Natural killer cell treated with Interleukin-12 subunit alpha and Interleukin-12 subunit beta and Interleukin-15 and Interleukin-18, amount 100 ng/mL, for 72 hours (primary cell): ENCODE results near the gene CCNQ. TPM values are rescaled to one million over a fixed set of nuclear protein-coding genes. Genes with fewer than 3 reads are reported as not detected.

Experiments
- ATAC-seq, 2 donors: fragments of 150-1000 bp; cut with Tn5 transposase in 1 of 2; sonication (Bioruptor Pico), chemical (Tn5 transposase) in 1 of 2; 2 replicates each; pipeline ENCODE4 v1.10.0; 2021
- DNase-seq: peaks from one replicate; pipeline ENCODE4 v3.0.0; 2022; ENCODE audit warnings: low spot score
- H3K27ac Mint-ChIP-seq, 2 donors: 1 replicate in 1 of 2; 2 replicates in 1 of 2; pipeline ENCODE4 v1.8.0; 2022; ENCODE audit warnings: mixed read lengths in 2 of 2, mild to moderate bottlenecking in 1 of 2, moderate library complexity in 1 of 2
- H3K27me3 Mint-ChIP-seq, 2 donors: 1 replicate in 1 of 2; 2 replicates in 1 of 2; pipeline ENCODE4 v1.8.0; 2022; ENCODE audit warnings: mixed read lengths in 2 of 2
- H3K36me3 Mint-ChIP-seq: one replicate; pipeline ENCODE4 v1.8.0; 2022; ENCODE audit warnings: mixed read lengths
- H3K4me1 Mint-ChIP-seq, 2 donors: 1 replicate in 1 of 2; 2 replicates in 1 of 2; pipeline ENCODE4 v1.8.0; 2022; ENCODE audit warnings: low read depth in 2 of 2, mixed read lengths in 2 of 2, mild to moderate bottlenecking in 1 of 2
- H3K4me3 Mint-ChIP-seq: one replicate; pipeline ENCODE4 v1.8.0; 2022; ENCODE audit warnings: mixed read lengths
- H3K9me3 Mint-ChIP-seq: 2 replicates; pipeline ENCODE4 v1.8.0; 2022; ENCODE audit warnings: mixed read lengths
- total RNA-seq, 2 donors: library from RNA; stranded (reverse); gene quantifications; one replicate each; pipeline ENCODE4 v1.2.3, GENCODE V29; 2022

The CCNQ gene
- 10 to 100 TPM; 16.4 to 30.7 TPM for total RNA-seq

DNA sequence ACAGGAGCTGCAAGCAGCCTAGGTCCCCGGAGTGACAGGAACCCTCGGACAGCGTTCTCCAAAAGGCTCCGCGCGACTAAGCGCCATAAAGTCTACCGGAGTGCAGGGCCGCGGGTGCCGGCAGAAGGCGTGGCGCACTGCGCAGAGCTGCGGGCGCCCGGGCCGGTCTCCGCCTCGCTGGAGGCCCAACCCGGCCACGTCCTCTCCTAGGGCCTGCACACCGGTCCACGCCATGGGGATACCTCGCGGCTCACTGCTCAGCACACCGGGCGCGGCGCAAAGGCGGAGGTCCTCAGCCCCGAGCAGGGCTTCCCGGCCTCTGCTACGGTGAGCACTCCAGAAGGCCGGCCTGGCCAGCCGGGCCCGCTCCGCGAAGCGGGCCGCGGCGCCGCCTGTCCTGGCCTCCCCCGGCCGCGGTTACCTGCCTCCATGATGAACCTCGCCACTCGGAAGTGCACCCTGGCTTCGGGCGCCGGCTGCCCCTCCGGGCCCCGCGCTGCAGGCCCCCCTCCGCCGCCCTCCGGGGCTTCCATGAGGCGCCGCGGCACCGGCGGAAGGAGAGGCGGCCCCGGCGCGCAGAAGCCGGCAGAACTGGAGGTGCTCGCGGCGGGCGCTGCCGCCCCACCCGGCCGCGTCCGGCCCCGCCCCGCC, at the start of gene CCNQ:
CCNQ (minus strand) TSS at position 599 of the 651 bp plus-strand sequence; CDS start at position 533, 66 bp downstream.
- Mint-ChIP-seq H3K4me1 (peaks cover 14 to 22% of the 10 kb centered on the region in 2 donors), H3K9me3 (no peaks in the 10 kb centered on the region), H3K4me3 (peak within 1 kb of the TSS; percentile 88), H3K27me3 (no peaks in the 10 kb centered on the region), H3K36me3 (no peaks in the 10 kb centered on the region), H3K27ac (peak within 1 kb of the TSS; percentile 59 to 79)
- ATAC-seq (peak; percentile 66 to 68), DNase-seq (no peak)

DNA sequence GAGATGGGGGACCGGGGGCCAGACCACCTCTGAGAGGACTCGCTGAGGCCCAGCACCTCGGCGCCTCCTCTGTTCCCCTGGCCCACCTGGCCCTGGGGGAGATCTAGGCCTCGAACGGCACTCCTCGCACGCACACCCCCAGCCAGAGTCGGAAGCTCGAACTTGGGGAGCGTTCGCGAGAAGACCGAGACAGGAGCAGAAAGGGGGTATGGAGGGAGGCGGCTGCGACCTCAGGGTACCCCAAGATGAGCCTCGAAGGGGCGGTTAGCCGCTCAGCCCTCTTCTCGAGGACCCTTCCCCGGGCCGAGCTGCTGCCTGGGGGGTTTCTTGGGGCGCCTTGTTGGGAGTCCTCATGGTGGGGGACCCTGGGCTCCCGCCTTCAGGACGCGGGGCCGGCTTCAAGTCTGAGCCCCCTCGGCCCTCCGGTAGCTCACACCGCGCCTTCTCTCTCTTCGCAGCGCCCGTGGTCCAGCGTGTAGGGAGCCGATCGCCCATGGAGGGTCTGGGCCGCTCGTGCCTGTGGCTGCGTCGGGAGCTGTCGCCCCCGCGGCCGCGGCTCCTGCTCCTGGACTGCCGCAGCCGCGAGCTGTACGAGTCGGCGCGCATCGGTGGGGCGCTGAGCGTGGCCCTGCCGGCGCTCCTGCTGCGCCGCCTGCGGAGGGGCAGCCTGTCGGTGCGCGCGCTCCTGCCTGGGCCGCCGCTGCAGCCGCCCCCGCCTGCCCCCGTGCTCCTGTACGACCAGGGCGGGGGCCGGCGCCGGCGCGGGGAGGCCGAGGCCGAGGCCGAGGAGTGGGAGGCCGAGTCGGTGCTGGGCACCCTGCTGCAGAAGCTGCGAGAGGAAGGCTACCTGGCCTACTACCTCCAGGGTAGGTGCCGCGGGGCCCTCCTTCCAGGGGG, 48.8 kb upstream of the CCNQ start:
- Mint-ChIP-seq H3K27me3 (peaks cover 7% of the 10 kb centered on the region in 2 donors), H3K36me3 (no peaks in the 10 kb centered on the region), H3K27ac (no peak overlapping the region), H3K4me1 (no peaks in the 10 kb centered on the region), H3K4me3 (no peak overlapping the region), H3K9me3 (no peaks in the 10 kb centered on the region)
- peak; percentile 56 for DNase-seq
- no peak for ATAC-seq

DNA sequence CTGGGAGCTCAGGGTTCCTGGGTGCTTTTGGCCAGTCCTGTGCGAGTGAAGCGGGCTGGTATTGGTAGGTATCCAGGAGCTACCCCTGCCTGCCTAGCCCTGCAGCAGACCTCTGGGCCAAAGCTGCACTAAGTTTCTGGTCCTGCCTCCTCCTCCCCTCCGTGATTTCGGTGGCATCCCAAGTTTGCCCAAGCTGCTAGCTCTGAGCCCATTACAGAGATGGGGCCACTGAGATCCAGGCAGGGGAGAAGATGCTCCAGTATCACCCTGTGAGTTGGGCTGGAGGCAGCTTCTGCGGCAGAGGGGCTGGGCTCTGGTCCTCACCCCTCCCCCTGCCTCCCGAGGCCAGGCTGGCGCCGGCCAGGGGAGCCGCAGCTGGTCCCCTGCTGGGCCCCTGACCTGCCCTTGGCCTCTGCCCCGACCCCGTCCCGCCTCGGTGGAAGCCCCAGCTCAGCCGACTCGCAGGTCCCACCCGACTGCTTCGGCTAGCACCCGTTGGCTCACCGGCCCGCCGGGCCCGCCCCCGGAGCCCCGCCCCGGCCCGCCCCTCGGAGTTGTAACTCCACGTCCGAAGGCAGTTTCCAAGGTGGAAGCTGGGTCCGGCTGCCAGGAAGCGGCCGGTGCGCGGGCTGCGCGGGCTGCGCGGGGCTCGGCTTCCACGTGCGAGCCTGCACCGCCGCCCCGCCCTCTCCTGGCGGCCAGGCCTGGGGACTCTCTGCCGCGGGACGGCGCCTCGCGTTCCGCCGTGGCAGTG, 47.9 kb upstream of the CCNQ start, which contains the start of gene DUSP9:
DUSP9 (plus strand) TSS at position 584 of the 754 bp plus-strand sequence. CDS start 751 bp downstream, outside the sequence.
- no peaks in the 10 kb centered on the region for H3K9me3 Mint-ChIP-seq
- peaks cover 7 to 8% of the 10 kb centered on the region in 2 donors for H3K27me3 Mint-ChIP-seq
- H3K36me3 Mint-ChIP-seq = no peaks in the 10 kb centered on the region
- DNase-seq (peak; percentile 49), ATAC-seq (peak; percentile 31 to 33)
- no peak within 1 kb of the TSS for H3K27ac Mint-ChIP-seq
- H3K4me1 Mint-ChIP-seq = no peaks in the 10 kb centered on the region
- H3K4me3 Mint-ChIP-seq = no peak within 1 kb of the TSS

DNA sequence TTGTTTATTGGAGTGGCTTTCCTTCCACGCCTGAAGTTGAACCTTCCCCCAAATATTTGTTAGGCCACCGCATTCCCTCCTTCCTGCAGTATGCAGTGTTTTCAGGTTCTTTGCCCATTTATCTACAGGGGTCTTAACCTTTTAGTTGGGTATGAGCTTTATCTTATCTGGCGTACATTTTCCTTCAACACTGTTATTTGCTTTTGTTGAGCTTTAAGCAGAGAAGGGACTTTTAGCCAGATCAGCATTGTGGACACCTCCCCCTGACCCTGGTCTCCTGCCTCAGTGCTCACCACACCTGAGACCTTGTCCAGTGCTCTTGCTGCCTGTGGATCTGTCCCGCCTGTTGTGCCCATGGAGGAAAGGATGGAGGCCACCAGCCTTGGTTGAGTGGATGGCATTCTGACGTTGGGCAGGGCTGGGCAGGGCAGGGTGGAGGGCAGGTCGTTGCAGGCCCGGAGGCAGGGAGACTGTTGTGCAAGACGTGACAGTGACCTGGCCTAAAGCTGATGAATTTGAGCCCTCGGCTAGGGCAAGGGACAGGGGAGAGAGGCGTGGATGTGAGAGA, 47.1 kb upstream of the CCNQ start:
- no peaks in the 10 kb centered on the region for H3K36me3 Mint-ChIP-seq
- H3K9me3 Mint-ChIP-seq = no peaks in the 10 kb centered on the region
- ATAC-seq (no peak), DNase-seq (peak; percentile 13)
- H3K27ac Mint-ChIP-seq = no peak overlapping the region
- H3K4me1 Mint-ChIP-seq = no peaks in the 10 kb centered on the region
- H3K27me3 Mint-ChIP-seq = peaks cover 7 to 9% of the 10 kb centered on the region in 2 donors
- no peak overlapping the region for H3K4me3 Mint-ChIP-seq

DNA sequence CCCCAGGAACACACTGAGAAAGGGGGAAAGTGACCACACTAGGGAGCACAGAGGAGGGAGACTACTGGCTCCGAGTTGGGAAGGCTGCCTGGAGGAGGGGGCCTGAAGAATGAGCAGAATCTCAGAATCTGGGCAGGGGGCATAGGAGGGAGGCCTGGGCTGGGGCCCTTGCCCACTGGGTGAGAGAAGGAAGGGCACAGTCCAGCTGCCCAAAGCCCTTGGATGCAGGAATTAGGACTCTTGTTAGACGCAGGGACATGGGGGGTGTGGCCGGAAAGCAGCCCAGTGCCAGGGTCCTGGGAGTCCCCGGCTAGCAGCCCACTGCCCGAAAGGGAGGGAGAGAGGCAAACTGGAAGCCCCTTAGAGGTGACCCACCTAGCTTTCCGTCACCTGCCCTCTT, 46.2 kb upstream of the CCNQ start:
- H3K4me3 Mint-ChIP-seq = no peak overlapping the region
- peaks cover 7 to 9% of the 10 kb centered on the region in 2 donors for H3K27me3 Mint-ChIP-seq
- no peak overlapping the region for H3K27ac Mint-ChIP-seq
- H3K9me3 Mint-ChIP-seq = no peaks in the 10 kb centered on the region
- H3K4me1 Mint-ChIP-seq = no peaks in the 10 kb centered on the region
- DNase-seq (peak; percentile 6), ATAC-seq (no peak)
- H3K36me3 Mint-ChIP-seq = no peaks in the 10 kb centered on the region

DNA sequence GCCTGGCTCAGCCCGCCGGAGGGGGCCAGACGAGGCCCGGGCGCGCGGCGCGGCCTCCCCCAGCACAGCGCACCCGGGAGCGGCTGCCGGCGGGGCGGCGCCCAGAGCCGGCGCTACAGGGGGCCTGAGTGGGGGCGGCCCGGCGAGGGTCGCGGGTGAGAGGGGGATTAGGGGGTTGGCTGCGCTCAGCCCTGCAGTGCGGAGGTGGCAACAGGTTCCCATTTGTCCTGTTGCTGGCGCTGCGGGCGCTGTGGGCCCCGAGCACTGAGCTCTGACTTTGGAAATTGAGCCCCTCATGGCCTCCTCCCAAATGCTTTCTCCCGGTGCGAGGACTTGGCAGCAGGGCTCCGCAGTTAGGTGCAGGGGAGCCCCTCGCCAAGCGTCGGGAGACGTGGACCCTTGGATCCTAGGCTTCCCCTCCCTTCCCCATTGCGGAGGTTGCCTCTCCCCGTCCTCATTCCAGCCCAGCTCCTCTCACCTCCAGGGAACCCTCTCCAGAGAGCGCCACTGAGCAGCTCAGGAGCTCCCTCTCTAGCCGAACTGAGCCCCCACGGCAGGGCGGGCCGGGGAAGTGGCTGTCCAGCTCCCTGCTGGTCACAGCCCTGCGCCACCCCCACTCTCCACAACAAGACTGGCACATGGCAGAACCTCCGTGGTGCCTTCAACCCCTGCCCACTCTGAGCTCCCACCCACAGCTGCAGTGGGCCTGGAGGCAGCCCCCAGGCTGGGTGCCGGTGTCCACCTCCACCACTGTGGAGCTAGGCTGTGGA, 45.6 kb upstream of the CCNQ start:
- Mint-ChIP-seq H3K27me3 (peaks cover 7 to 9% of the 10 kb centered on the region in 2 donors), H3K4me3 (no peak overlapping the region), H3K36me3 (no peaks in the 10 kb centered on the region), H3K4me1 (no peaks in the 10 kb centered on the region), H3K27ac (no peak overlapping the region), H3K9me3 (no peaks in the 10 kb centered on the region)
- ATAC-seq (peak; percentile 2 to 21), DNase-seq (peak; percentile 31)

DNA sequence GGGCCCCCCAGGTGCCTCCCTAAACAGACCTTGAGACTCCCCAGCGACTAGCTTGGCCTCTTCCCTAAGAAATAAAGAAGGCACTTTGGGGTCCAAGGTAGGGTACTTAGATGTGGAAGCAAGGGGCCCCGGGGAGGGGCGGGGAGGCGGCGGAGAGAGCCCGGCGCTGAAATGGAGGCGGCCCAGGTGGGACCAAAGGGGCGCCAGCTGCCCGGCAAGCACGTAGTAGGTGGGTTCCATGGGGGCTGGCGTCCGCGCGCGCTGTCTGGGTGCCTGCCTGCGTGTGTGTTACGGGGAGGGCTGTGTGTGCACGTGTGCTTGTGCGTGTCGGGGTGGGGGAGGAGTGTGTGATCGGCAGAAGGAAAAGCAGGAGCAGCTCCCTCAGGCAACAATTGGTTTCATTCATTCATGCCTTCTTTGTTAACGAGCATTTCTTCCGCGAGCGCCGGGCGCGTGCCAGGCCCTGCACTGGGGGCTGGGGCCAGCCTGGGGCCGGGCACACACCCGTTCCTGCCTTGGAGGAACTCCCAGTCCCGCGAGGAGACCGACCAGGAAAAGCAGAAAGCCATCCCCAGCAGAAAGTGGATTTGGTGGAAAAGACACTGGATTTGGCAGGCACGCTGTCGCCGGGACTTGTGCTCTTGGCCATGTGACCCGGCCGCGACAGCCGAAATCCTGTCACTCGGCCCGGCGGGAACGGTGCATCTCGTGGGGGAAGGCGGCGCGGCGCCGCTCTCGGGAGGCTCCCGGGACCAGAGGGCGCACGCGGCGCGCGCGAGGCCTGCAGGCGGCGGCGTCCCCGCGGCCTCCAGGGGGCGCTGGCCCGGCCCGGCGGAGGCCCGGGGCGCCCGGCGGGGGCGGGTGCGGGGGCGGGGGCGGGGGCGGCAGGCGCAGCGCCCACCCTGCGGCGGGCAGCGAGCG, 44.8 kb upstream of the CCNQ start:
- H3K4me1 Mint-ChIP-seq = no peaks in the 10 kb centered on the region
- H3K27ac Mint-ChIP-seq = no peak overlapping the region
- DNase-seq = peak; percentile 35
- H3K4me3 Mint-ChIP-seq = no peak overlapping the region
- H3K9me3 Mint-ChIP-seq = no peaks in the 10 kb centered on the region
- ATAC-seq = peak; percentile 34 to 48
- peaks cover 7 to 9% of the 10 kb centered on the region in 2 donors for H3K27me3 Mint-ChIP-seq
- no peaks in the 10 kb centered on the region for H3K36me3 Mint-ChIP-seq

DNA sequence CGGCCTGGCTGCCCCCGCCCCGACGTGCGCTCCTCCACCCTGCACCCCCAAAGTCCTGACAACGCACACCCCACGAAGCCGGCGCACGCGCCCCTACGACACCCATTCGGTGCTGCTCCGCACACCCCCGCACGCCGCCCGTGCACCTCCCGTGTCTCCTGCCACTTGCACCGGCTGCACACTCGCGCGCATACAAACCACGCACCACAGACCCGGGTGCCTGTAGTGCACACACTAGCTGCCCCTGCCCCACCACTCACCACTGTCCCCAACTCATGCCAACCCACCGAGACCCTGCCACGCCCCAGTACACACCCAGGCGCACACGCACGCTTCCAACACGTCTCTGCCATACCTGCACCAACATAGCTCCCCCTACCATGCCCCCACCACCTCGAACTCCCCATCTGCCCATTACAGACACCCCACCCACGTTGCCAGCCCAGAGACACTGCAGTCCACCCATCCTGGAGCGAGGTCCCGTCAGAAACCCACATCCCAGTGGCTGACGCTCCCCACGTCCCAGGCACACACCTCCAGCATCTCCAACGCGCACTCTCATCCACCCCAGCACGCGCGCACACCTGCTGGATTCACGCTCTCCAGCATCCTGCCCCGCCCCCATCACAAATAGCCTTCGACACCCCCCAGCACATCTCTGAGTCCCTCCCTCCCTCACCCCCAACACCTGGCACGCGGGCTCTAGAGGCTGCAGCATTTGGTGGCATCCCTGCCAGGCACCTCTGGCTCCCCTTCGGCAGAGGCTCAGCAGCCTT, 43.9 kb upstream of the CCNQ start:
- peak overlapping the region; percentile 12 for H3K4me3 Mint-ChIP-seq
- no peaks in the 10 kb centered on the region for H3K36me3 Mint-ChIP-seq
- no peak overlapping the region for H3K27ac Mint-ChIP-seq
- no peaks in the 10 kb centered on the region for H3K9me3 Mint-ChIP-seq
- peak; percentile 40 for DNase-seq
- H3K4me1 Mint-ChIP-seq = no peaks in the 10 kb centered on the region
- H3K27me3 Mint-ChIP-seq = peaks cover 7 to 9% of the 10 kb centered on the region in 2 donors
- ATAC-seq = no peak

DNA sequence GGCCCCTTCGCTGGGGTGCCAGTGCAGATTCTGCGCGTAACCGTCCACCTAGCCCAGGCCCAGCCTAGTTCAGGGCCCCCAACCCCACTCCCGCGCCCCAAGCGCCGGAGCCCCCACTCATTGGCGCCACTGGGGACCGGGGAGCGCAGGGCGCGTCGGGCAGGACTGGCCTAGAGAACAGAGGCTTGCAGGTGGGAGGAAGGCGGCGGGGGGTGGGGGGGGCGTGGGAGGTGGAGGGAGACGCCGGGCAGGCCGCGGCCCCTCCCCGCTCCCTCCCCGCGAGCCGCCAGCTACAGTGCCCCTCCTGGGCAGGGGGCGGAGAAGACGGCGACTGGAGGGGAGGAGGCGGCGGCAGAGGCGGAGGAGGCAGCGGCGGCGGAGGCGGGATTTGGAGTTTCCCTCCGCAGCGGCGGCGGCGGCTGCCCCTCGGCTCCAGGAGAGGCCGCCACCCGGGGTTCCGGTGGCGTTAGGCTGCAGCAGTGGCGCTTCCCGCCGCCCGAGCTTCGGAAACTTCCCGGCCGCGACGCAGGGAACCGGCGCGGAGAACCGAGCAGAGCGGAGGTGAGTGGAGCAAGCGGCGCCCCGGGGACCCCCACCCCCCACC, 43.2 kb upstream of the CCNQ start:
- Mint-ChIP-seq H3K27me3 (peaks cover 7 to 9% of the 10 kb centered on the region in 2 donors), H3K27ac (no peak overlapping the region), H3K9me3 (no peaks in the 10 kb centered on the region), H3K4me3 (no peak overlapping the region), H3K36me3 (no peaks in the 10 kb centered on the region), H3K4me1 (no peaks in the 10 kb centered on the region)
- ATAC-seq (no peak), DNase-seq (peak; percentile 56)

DNA sequence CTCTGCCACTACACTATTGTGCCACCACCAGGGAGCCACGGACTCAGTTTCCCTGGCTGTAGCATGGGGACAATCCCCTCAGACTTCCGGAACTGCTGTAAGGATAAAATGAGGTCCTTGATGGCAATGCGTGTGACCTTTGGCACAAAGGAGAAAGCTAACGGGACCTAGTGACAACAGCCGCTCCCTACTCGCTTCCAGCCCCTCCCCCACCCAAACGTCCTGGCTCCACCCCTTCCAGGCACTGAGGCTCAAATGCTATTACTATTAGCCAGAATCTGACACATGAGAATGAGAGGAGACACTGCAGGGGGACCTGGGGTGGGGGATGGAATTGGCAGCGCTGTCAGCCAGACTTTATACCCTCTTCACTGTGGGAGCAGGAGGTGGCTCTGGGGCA, 42.7 kb upstream of the CCNQ start:
- ATAC-seq = no peak
- Mint-ChIP-seq H3K9me3 (no peaks in the 10 kb centered on the region), H3K27me3 (peaks cover 7 to 9% of the 10 kb centered on the region in 2 donors), H3K4me3 (no peak overlapping the region), H3K4me1 (no peaks in the 10 kb centered on the region), H3K27ac (no peak overlapping the region), H3K36me3 (no peaks in the 10 kb centered on the region)
- DNase-seq = no peak
